ENCODE measurements around the gene TLE3.

TLE3 gene

GRCh38 chr15:70099167-70099966, 1.6 kb upstream of the TLE3 start:
- Histone ChIP-seq H3K27ac (ENCODE audit: low read depth in 2 of 2, low read length in 2 of 2) (peak overlapping the region; percentile 78 to 89), H3K27me3 (ENCODE audit: control insufficient read depth in 2 of 2, insufficient read depth in 2 of 2, low read length in 2 of 2) (no peaks in the 10 kb centered on the region), H3K4me3 (ENCODE audit: low read length in 2 of 2) (peak overlapping the region; percentile 66 to 67), H3K36me3 (ENCODE audit: control insufficient read depth in 2 of 2, insufficient read depth in 2 of 2, low read length in 2 of 2) (peaks cover 0 to 3% of the 10 kb centered on the region in 2 donors), H3K4me1 (ENCODE audit: control insufficient read depth in 2 of 2, insufficient read depth in 2 of 2, low read length in 2 of 2) (peaks cover 26 to 32% of the 10 kb centered on the region in 2 donors), H3K9me3 (ENCODE audit: control insufficient read depth in 2 of 2, low read length in 2 of 2) (no peaks in the 10 kb centered on the region), H3K9ac (ENCODE audit: low read depth in 1 of 2, low read length in 2 of 2) (peak overlapping the region; percentile 74 to 88)

GRCh38 chr15:70098461-70099166, 897 bp upstream of the TLE3 start:
- Histone ChIP-seq H3K4me1 (ENCODE audit: control insufficient read depth in 2 of 2, insufficient read depth in 2 of 2, low read length in 2 of 2) (peaks cover 34 to 37% of the 10 kb centered on the region in 2 donors), H3K36me3 (ENCODE audit: control insufficient read depth in 2 of 2, insufficient read depth in 2 of 2, low read length in 2 of 2) (peaks cover 0 to 3% of the 10 kb centered on the region in 2 donors), H3K27me3 (ENCODE audit: control insufficient read depth in 2 of 2, insufficient read depth in 2 of 2, low read length in 2 of 2) (no peaks in the 10 kb centered on the region), H3K9ac (ENCODE audit: low read depth in 1 of 2, low read length in 2 of 2) (peak overlapping the region; percentile 74 to 88), H3K4me3 (ENCODE audit: low read length in 2 of 2) (peak overlapping the region; percentile 66 to 67), H3K27ac (ENCODE audit: low read depth in 2 of 2, low read length in 2 of 2) (peak overlapping the region; percentile 78 to 89), H3K9me3 (ENCODE audit: control insufficient read depth in 2 of 2, low read length in 2 of 2) (no peaks in the 10 kb centered on the region)

- H3K36me3 ChIP-seq (ENCODE audit: control insufficient read depth in 2 of 2, insufficient read depth in 2 of 2, low read length in 2 of 2), result peaks cover 0 to 3% of the 10 kb centered on the region in 2 donors
- peak overlapping the region; percentile 70 to 88 for H3K9ac ChIP-seq (ENCODE audit: low read depth in 1 of 2, low read length in 2 of 2)
Measured at GRCh38 chr15:70098153-70098460, 390 bp upstream of the TLE3 start.

GRCh38 chr15:70097063-70097320, 725 bp downstream of the TLE3 start:
- H3K9me3 ChIP-seq (ENCODE audit: control insufficient read depth in 2 of 2, low read length in 2 of 2), result no peaks in the 10 kb centered on the region
- peaks cover 50 to 52% of the 10 kb centered on the region in 2 donors for H3K4me1 ChIP-seq (ENCODE audit: control insufficient read depth in 2 of 2, insufficient read depth in 2 of 2, low read length in 2 of 2)
- H3K27ac ChIP-seq (ENCODE audit: low read depth in 2 of 2, low read length in 2 of 2), result peak overlapping the region; percentile 94 to 95
- H3K4me3 ChIP-seq (ENCODE audit: low read length in 2 of 2), result peak overlapping the region; percentile 86 to 87
- no peaks in the 10 kb centered on the region for H3K27me3 ChIP-seq (ENCODE audit: control insufficient read depth in 2 of 2, insufficient read depth in 2 of 2, low read length in 2 of 2)
- peak overlapping the region; percentile 84 to 88 for H3K9ac ChIP-seq (ENCODE audit: low read depth in 1 of 2, low read length in 2 of 2)
- peaks cover 0 to 5% of the 10 kb centered on the region in 2 donors for H3K36me3 ChIP-seq (ENCODE audit: control insufficient read depth in 2 of 2, insufficient read depth in 2 of 2, low read length in 2 of 2)

More at GRCh38 chr15:70098153-70098460, 390 bp upstream of the TLE3 start:
- no peaks in the 10 kb centered on the region for H3K27me3 ChIP-seq (ENCODE audit: control insufficient read depth in 2 of 2, insufficient read depth in 2 of 2, low read length in 2 of 2)
- H3K9me3 ChIP-seq (ENCODE audit: control insufficient read depth in 2 of 2, low read length in 2 of 2), result no peaks in the 10 kb centered on the region
- H3K4me1 ChIP-seq (ENCODE audit: control insufficient read depth in 2 of 2, insufficient read depth in 2 of 2, low read length in 2 of 2), result peaks cover 39 to 42% of the 10 kb centered on the region in 2 donors
- peak overlapping the region; percentile 78 to 89 for H3K27ac ChIP-seq (ENCODE audit: low read depth in 2 of 2, low read length in 2 of 2)
- H3K4me3 ChIP-seq (ENCODE audit: low read length in 2 of 2), result peak overlapping the region; percentile 66 to 67

GRCh38 chr15:70096215-70097062, 1.3 kb downstream of the TLE3 start:
- Histone ChIP-seq H3K27me3 (ENCODE audit: control insufficient read depth in 2 of 2, insufficient read depth in 2 of 2, low read length in 2 of 2) (no peaks in the 10 kb centered on the region), H3K9ac (ENCODE audit: low read depth in 1 of 2, low read length in 2 of 2) (peak overlapping the region; percentile 84 to 88), H3K4me3 (ENCODE audit: low read length in 2 of 2) (peak overlapping the region; percentile 87 to 92), H3K27ac (ENCODE audit: low read depth in 2 of 2, low read length in 2 of 2) (peak overlapping the region; percentile 94 to 95), H3K36me3 (ENCODE audit: control insufficient read depth in 2 of 2, insufficient read depth in 2 of 2, low read length in 2 of 2) (peaks cover 0 to 9% of the 10 kb centered on the region in 2 donors), H3K9me3 (ENCODE audit: control insufficient read depth in 2 of 2, low read length in 2 of 2) (no peaks in the 10 kb centered on the region), H3K4me1 (ENCODE audit: control insufficient read depth in 2 of 2, insufficient read depth in 2 of 2, low read length in 2 of 2) (peaks cover 52 to 55% of the 10 kb centered on the region in 2 donors)

- Histone ChIP-seq H3K4me1 (ENCODE audit: control insufficient read depth in 2 of 2, insufficient read depth in 2 of 2, low read length in 2 of 2) (peaks cover 54 to 58% of the 10 kb centered on the region in 2 donors), H3K27ac (ENCODE audit: low read depth in 2 of 2, low read length in 2 of 2) (peak overlapping the region; percentile 94 to 95), H3K9me3 (ENCODE audit: control insufficient read depth in 2 of 2, low read length in 2 of 2) (no peaks in the 10 kb centered on the region), H3K9ac (ENCODE audit: low read depth in 1 of 2, low read length in 2 of 2) (peak overlapping the region; percentile 52 to 88), H3K36me3 (ENCODE audit: control insufficient read depth in 2 of 2, insufficient read depth in 2 of 2, low read length in 2 of 2) (peaks cover 0 to 11% of the 10 kb centered on the region in 2 donors), H3K4me3 (ENCODE audit: low read length in 2 of 2) (peak overlapping the region; percentile 87 to 92), H3K27me3 (ENCODE audit: control insufficient read depth in 2 of 2, insufficient read depth in 2 of 2, low read length in 2 of 2) (no peaks in the 10 kb centered on the region)
Measured at GRCh38 chr15:70095408-70096214, 2.1 kb downstream of the TLE3 start.

GRCh38 chr15:70094690-70095311, 2.9 kb downstream of the TLE3 start:
- Histone ChIP-seq H3K27ac (ENCODE audit: low read depth in 2 of 2, low read length in 2 of 2) (peak overlapping the region; percentile 94 to 95), H3K9ac (ENCODE audit: low read depth in 1 of 2, low read length in 2 of 2) (peak overlapping the region; percentile 52 to 88)

GRCh38 chr15:70093481-70094319, 4.0 kb downstream of the TLE3 start:
- peak overlapping the region; percentile 43 to 63 for H3K27ac ChIP-seq (ENCODE audit: low read depth in 2 of 2, low read length in 2 of 2)
- H3K4me3 ChIP-seq (ENCODE audit: low read length in 2 of 2), result peak overlapping the region in 1 of 2 donors; percentile 92
- H3K36me3 ChIP-seq (ENCODE audit: control insufficient read depth in 2 of 2, insufficient read depth in 2 of 2, low read length in 2 of 2), result peaks cover 0 to 18% of the 10 kb centered on the region in 2 donors
- no peaks in the 10 kb centered on the region for H3K9me3 ChIP-seq (ENCODE audit: control insufficient read depth in 2 of 2, low read length in 2 of 2)
- peak overlapping the region; percentile 29 to 56 for H3K9ac ChIP-seq (ENCODE audit: low read depth in 1 of 2, low read length in 2 of 2)
- no peaks in the 10 kb centered on the region for H3K27me3 ChIP-seq (ENCODE audit: control insufficient read depth in 2 of 2, insufficient read depth in 2 of 2, low read length in 2 of 2)
- H3K4me1 ChIP-seq (ENCODE audit: control insufficient read depth in 2 of 2, insufficient read depth in 2 of 2, low read length in 2 of 2), result peaks cover 65 to 67% of the 10 kb centered on the region in 2 donors

More at GRCh38 chr15:70094690-70095311, 2.9 kb downstream of the TLE3 start:
- Histone ChIP-seq H3K9me3 (ENCODE audit: control insufficient read depth in 2 of 2, low read length in 2 of 2) (no peaks in the 10 kb centered on the region), H3K36me3 (ENCODE audit: control insufficient read depth in 2 of 2, insufficient read depth in 2 of 2, low read length in 2 of 2) (peaks cover 0 to 14% of the 10 kb centered on the region in 2 donors), H3K4me1 (ENCODE audit: control insufficient read depth in 2 of 2, insufficient read depth in 2 of 2, low read length in 2 of 2) (peaks cover 56 to 59% of the 10 kb centered on the region in 2 donors), H3K27me3 (ENCODE audit: control insufficient read depth in 2 of 2, insufficient read depth in 2 of 2, low read length in 2 of 2) (no peaks in the 10 kb centered on the region), H3K4me3 (ENCODE audit: low read length in 2 of 2) (peak overlapping the region; percentile 87 to 92)

Data from mucosa of rectum (tissue), 2 donors.